ENCODE measurements around the gene FYB2.

Gene FYB2, protein sequence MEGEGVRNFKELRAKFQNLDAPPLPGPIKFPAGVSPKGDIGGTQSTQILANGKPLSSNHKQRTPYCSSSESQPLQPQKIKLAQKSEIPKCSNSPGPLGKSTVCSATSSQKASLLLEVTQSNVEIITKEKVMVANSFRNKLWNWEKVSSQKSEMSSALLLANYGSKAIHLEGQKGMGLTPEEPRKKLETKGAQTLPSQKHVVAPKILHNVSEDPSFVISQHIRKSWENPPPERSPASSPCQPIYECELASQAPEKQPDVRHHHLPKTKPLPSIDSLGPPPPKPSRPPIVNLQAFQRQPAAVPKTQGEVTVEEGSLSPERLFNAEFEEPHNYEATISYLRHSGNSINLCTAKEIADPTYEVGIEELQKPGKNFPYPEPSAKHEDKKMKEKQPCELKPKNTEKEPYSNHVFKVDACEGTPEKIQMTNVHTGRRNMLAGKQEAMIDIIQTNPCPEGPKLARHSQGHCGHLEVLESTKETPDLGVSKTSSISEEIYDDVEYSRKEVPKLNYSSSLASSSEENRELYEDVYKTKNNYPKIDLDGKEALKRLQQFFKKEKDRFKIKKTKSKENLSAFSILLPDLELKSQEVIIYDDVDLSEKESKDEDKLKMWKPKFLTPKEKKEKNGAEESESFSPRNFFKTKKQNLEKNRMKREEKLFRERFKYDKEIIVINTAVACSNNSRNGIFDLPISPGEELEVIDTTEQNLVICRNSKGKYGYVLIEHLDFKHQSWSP

DNA sequence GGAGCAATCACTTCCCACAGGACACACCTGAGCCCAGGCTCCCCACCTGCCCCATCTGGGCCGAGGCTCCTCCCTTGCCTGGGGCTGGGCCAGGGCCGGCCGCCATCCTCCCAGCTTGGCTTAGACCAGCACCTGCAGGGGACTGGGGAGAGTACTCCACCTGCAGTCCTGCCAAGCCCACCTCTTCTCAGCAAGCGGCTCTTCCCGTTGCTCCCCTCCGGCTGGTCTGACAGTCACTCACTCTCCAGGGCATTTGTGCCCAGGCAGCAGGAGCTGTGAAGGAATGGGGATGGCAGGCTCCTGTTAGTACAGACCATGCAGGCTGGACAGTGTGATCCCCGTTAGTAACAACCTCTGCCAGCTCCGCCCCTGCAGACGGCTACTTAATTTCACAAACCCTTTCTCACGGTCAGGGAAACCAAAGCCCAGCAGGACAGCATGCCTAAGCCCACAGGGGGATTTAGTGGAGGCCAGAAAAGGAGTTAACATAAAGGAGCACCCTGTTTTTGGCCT, at the start of gene FYB2:
Gene FYB2, minus strand, starts transcription at position 18 of the 513 bp plus-strand sequence. CDS start 114 bp downstream, outside the sequence.
- DNase-seq, result no peak

DNA sequence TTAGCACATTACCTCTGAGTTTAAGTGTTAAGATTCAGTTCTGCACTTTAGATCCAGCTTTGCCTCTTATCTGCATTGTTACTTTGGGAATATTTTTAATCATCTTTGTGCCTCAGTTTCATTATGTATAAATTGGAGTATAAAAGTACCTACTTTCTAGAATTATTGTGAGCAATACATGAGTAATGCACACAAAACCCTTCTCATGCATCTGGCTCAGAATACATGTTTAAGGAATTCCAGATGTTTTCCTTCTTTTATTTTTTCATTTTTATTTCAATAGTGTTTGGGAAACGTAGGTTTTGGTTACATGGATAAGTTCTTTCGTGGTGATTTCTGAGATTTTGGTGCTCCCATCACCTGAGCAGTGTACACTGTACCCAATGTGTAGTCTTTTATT, 49.6 kb upstream of the FYB2 start:
- DNase-seq, result no peak

- no peak for DNase-seq
Observed at GRCh38 chr1:56867491-56867890, 48.3 kb upstream of the FYB2 start.

- DNase-seq, result no peak
Observed at GRCh38 chr1:56866656-56867055, 47.5 kb upstream of the FYB2 start.

DNA sequence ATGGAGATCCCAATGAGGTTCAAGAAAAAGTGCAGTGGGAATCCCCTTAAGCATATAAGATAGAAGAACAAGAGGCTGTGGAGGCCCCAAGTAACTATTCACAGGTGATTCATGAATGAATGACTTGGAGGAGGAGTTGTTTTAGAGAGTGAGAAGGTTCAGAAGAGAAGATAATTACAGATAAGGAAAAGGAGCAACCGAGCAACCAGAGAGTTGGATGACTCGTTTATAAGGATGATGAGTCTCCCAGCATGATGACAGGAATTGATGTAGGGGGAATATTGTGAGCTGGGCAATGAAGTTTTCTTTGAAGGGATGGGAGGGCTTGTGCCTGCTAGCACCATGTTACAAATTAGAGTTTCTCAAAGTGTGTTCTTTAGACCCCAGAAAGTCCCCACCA, 45.2 kb upstream of the FYB2 start:
- DNase-seq, result no peak

DNA sequence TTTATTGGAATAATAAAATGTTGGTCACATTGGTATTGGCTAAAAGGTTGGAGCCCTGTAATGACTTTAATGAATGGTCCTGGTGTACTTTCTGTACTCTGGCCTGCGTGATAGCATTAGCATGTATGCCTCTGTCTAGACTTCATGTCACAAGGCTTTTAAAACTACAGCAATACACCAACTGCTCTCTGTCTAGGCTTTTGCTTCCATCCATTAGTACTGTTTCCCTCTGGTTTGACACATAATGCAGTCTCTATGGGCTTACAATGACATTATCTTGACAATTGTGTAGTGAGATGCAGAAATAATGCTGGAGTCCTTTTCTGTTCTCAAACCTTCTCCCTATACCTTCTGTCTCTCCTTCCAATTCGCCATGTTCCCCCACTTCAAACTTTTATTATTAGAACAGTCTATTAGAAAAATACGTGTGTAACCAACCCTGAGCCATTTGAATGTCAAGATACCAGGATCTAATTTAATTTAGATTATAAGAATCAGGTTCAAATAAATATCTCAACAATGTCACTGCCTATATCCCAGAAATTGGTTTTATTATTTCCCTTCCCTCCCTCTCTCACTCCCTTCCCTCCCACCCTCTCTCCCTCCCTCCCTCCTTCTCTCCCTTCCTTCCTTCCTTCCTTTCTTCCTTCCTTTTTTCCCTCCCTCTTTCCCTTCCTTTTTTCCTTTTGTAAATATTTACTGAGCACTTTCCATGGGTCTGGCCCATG, 44.2 kb upstream of the FYB2 start:
- no peak for DNase-seq

GRCh38 chr1:56859287-56859686, 40.1 kb upstream of the FYB2 start:
- no peak for DNase-seq

DNA sequence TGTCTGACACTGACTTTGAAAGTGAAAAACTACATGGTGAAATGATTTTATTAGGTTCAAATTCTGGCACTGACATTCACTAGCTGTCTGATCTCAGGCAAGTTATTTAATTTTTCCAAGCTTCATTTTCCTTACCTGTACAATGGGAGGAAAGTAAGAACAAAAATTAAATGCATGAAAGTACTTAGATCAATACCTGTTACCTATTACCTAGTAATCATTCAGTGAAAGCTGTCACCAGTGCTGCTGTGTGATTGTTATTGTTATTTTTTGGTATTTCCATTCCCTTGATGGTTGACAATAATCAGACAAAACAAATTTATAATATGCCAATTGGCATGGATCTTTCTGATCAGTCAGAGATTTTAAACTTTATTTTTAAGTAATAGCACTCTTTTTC, 37.0 kb upstream of the FYB2 start:
- DNase-seq, result no peak

- DNase-seq, result no peak
Observed at GRCh38 chr1:56855190-56855589, 36.0 kb upstream of the FYB2 start.

DNA sequence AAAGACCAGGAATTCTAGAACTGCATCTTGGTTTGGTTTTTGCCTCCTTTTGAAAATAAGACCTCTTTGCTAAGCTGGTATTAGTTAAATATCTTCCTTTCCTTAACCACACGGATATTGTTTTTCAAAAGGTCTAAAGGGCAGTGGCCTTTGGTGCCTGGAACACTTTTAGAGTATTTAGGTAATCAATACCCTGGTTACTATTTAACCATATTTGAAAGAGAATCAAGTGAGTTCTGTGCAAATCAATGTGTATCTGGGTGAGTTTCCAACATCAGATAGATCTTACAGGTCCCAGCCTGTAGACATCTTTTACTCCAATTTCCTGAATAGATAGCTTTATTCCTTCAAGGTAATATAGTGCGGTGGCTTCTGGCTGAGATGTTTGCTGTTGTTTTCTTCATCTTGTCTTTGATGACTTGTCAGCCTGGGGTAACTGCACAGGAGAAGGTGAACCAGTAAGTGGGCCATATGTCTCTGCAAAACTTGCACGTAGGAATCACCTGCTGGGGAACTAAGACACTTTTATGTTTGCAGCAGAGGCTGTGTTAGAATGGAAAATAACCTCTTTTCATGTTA, 35.4 kb upstream of the FYB2 start, which contains the start of gene C8A:
Gene C8A, plus strand, starts transcription at position 277 of the 579 bp plus-strand sequence. Its CDS starts 105 bp downstream, at position 382.
- DNase-seq, result no peak

DNA sequence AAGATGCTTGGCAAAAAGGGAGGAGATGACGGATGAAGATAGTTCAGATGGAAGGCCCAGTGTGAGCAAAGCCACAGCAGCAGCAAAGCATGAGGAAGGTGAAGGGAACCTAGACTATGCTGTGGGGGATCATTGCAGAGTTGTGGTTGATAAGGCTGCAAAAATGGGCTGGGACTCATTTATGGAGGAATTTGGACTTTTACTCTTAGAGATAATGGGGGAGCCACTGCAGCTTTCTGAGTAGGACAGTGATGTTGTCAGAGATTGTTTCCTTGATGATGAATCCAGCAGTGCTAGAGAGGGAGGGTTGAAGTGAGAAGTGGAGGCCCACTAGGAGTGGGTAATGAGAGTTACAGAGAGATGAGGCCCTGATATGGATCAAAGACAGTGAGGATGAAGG, 33.3 kb upstream of the FYB2 start:
- DNase-seq, result no peak

- DNase-seq, result no peak
Observed at GRCh38 chr1:56850922-56851321, 31.7 kb upstream of the FYB2 start.

DNA sequence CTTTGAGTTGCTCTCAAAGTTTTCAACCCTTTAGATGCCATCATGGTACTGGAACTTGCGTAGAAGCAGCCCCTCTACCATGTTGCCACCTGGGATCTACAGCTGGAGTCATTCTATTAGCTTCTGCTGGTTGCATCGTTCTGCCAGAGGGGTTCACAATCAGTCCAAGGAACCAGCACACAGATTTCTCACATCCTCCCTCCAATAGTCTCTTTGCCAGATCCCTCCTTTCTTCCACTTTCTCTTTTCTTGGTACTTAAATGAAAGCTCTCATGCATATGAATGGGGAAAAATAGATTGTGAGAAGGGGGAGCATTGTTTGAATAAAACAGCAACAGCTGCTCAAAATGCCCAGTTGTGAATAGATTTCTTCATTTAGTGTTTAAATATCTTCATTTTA, 31.2 kb upstream of the FYB2 start:
- no peak for DNase-seq

GRCh38 chr1:56849750-56850149, 30.5 kb upstream of the FYB2 start:
- DNase-seq, result no peak

DNA sequence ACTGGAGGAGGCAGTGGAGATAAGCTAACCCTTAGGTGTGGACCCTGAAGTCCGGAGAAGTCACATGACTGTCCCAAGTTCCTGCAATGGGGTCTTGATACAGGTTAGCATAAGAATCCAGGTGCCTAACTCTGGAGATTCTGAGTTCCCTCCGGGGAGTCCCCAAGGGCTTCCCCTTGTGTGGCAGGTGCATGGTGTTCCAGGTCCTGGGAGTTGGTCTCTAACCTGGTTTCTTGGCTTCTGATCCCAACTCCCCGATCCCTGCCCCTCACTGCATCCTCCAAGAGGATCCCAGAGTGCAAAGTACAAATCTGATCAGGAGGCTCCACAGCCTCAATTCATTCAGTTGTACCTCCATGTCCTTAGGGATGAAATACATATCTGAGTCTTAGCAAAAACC, 26.1 kb upstream of the FYB2 start:
- DNase-seq, result no peak

- DNase-seq, result no peak
Observed at GRCh38 chr1:56844545-56845136, 25.4 kb upstream of the FYB2 start.

DNA sequence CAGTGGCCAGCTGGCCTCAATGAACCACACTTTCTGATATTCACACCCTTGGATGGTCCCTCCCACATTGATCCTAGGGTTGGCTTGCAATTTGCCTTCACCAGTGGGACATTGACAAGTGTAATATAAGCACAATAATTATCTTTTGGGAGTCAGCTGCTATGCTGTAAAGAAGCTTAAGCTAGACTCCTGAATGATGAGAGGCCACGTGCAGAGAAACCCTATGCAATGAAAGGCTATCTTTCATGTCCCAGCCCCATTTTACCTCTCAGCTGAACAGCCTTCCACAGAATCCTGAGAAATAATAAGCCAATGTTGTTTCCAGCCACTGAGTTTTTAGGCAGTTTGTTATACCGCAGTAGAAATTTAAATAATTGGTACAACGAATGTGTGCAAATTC, 24.3 kb upstream of the FYB2 start:
- DNase-seq, result no peak

GRCh38 chr1:56838759-56839158, 19.6 kb upstream of the FYB2 start:
- DNase-seq, result no peak

DNA sequence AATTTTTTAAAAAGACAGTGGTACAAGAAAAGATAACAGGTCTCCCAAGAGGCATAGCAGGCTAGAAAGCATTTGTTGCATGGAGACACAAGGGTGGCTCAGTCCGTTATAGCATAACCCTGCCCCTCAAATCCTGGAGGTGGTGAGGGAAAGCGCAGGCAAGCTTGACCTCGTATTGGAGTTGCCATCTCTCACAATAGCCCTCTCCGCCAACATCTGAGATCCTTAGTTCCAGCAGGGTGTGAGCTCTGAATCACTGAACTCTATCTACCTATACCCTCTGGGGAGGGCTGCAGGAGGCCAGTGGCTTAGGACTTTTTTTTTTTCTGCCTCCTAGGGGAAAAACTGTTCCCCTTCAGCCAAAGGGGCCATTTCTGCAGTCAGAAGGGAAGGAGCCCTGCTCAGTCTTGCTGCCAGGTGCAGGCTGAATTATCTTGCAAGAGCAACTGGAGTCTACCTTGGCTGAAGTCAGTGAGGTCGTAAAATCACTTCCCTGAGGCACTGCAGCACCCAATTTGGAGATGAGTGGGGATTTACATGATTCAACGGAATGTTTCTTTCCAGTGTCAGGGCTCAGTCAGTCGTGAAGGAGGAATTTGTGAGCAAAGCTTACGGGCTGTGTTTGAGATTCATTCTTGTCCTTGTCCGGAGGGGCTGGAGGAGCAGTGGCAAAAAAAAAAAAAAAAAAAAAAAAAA, 18.2 kb upstream of the FYB2 start:
- DNase-seq, result no peak

- DNase-seq, result no peak
Observed at GRCh38 chr1:56836359-56836758, 17.2 kb upstream of the FYB2 start.

DNA sequence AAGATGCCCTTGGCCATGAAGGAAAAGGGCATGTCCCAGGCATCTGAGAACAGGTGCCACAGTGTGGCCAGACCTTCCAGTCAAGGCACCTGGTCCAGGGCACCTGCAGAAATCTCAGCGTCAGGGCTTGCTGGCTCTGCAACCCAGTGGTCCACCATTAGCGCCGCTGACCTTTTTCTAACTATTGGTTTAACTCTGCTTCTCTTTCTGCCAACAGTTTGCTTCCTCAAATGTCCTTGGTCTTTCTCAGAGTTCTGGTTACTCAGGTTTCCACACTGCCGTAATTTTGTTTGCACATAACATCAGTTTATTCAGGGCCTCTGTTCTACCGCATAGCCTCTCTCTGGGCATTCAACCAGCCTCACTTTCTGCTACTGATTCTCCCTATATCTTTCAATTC, 16.5 kb upstream of the FYB2 start:
- no peak for DNase-seq
